Astrocyte (in vitro differentiated cells and primary cell): ENCODE data around the gene CTSL.

Experiments used
- EZH2 ChIP-seq: IDR thresholded peaks from 2 replicates; pipeline ENCODE4 v1.6.1; 2012; ENCODE audit warnings: mild to moderate bottlenecking, low read length, inconsistent platforms; ENCODE audit not compliant: insufficient read depth
- TF ChIP-seq, protein P1 (sequence below): IDR thresholded peaks from 2 replicates; pipeline ENCODE4 v1.5.1; 2011; ENCODE audit warnings: low read depth, mild to moderate bottlenecking, inconsistent platforms, low read length, moderate library complexity; ENCODE audit not compliant: insufficient read depth

DNA sequence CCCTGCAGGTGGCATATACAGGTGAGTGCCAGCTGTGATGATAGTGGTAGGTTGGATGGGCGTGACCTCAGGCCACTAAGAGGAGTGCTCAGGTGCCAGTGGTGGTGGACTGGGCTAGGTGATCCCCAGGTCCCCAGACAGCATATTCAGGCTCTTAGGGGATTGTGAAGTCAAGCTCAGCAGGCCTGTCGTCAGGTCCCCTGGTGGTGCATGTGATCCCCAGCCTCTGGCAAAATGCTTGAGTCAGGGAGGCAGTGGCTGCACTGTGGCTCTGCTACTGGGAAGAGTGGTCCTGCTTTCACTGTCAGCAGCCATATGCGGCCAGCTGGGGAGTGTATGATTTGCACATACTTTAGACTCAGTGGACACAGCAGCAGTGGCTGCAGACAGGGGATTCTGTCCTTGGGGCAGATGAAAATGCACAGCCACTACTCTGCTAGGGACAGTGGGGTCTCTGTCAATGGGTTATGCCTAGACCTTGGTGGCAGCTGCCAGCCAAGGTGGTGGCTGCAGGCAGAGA is 31.6 kb upstream of the CTSL start:
- TF ChIP-seq, protein P1, sequence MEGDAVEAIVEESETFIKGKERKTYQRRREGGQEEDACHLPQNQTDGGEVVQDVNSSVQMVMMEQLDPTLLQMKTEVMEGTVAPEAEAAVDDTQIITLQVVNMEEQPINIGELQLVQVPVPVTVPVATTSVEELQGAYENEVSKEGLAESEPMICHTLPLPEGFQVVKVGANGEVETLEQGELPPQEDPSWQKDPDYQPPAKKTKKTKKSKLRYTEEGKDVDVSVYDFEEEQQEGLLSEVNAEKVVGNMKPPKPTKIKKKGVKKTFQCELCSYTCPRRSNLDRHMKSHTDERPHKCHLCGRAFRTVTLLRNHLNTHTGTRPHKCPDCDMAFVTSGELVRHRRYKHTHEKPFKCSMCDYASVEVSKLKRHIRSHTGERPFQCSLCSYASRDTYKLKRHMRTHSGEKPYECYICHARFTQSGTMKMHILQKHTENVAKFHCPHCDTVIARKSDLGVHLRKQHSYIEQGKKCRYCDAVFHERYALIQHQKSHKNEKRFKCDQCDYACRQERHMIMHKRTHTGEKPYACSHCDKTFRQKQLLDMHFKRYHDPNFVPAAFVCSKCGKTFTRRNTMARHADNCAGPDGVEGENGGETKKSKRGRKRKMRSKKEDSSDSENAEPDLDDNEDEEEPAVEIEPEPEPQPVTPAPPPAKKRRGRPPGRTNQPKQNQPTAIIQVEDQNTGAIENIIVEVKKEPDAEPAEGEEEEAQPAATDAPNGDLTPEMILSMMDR, result no peak
- no peak for TF ChIP-seq EZH2
